DOHH2 (cell line): ENCODE results near the gene FZD4.

Experiments
- H3F3A ChIP-seq: fragments of 200-600 bp; sonication (generic), shearing (Covaris generic); 2 replicates; pipeline ENCODE4 v1.6.0; 2016; ENCODE audit warnings: antibody characterized with exemption, mild to moderate bottlenecking; ENCODE audit not compliant: control insufficient read depth, insufficient read depth
- H3K27ac ChIP-seq: fragments of 200-600 bp; sonication (generic); 2 replicates; pipeline ENCODE4 v1.5.1; 2014; ENCODE audit warnings: low read depth, mild to moderate bottlenecking, low read length, moderate library complexity
- H3K27me3 ChIP-seq: fragments of 200-600 bp; sonication (generic); 2 replicates; pipeline ENCODE4 v1.6.1; 2014; ENCODE audit warnings: mild to moderate bottlenecking, low read length, mixed read lengths; ENCODE audit not compliant: control insufficient read depth
- H3K36me3 ChIP-seq: fragments of 200-600 bp; sonication (generic); 2 replicates; pipeline ENCODE4 v1.6.1; 2014; ENCODE audit warnings: mild to moderate bottlenecking, low read length, moderate library complexity, mixed read lengths; ENCODE audit not compliant: control insufficient read depth
- H3K4me1 ChIP-seq: fragments of 200-600 bp; sonication (generic); 2 replicates; pipeline ENCODE4 v1.6.1; 2014; ENCODE audit warnings: mild to moderate bottlenecking, low read length, mixed read lengths; ENCODE audit not compliant: control insufficient read depth
- H3K4me2 ChIP-seq: fragments of 200-600 bp; sonication (generic); 2 replicates; pipeline ENCODE4 v1.6.0; 2014; ENCODE audit warnings: mild to moderate bottlenecking, low read length, moderate library complexity
- H3K4me3 ChIP-seq: fragments of 200-600 bp; sonication (generic); 2 replicates; pipeline ENCODE4 v1.5.1; 2014; ENCODE audit warnings: mild to moderate bottlenecking, low read length, mixed read lengths
- H3K79me2 ChIP-seq: fragments of 200-600 bp; sonication (generic); 2 replicates; pipeline ENCODE4 v1.6.1; 2014; ENCODE audit warnings: mild to moderate bottlenecking, low read length, mixed read lengths; ENCODE audit not compliant: control insufficient read depth
- H3K9me2 ChIP-seq: fragments of 200-600 bp; sonication (generic); replicated peaks from 2 replicates; pipeline ENCODE4 v1.6.1; 2014; ENCODE audit warnings: mild to moderate bottlenecking, low read length, mixed read lengths; ENCODE audit not compliant: control insufficient read depth
- H3K9me3 ChIP-seq: fragments of 200-600 bp; sonication (generic); 2 replicates; pipeline ENCODE4 v1.6.1; 2014; ENCODE audit warnings: antibody characterized with exemption, low read length, mixed read lengths; ENCODE audit not compliant: control insufficient read depth, insufficient read depth
- H4K20me1 ChIP-seq: fragments of 200-600 bp; sonication (generic); 2 replicates; pipeline ENCODE4 v1.6.0; 2014; ENCODE audit warnings: low read depth, mild to moderate bottlenecking, antibody characterized with exemption, low read length, moderate library complexity; ENCODE audit not compliant: control insufficient read depth, insufficient read depth
- CTCF ChIP-seq: fragments of 200-600 bp; sonication (generic); IDR thresholded peaks from one replicate; pipeline ENCODE4 v1.5.1; 2014; ENCODE audit warnings: antibody characterized with exemption, mild to moderate bottlenecking, low read depth, low read length; ENCODE audit not compliant: poor library complexity, severe bottlenecking
- EZH2phosphoT487 ChIP-seq: fragments of 200-600 bp; sonication (generic); IDR thresholded peaks from 2 replicates; pipeline ENCODE4 v1.6.1; 2017; ENCODE audit warnings: borderline replicate concordance, mild to moderate bottlenecking, antibody characterized with exemption, low read length, moderate library complexity, mixed read lengths

FZD4 gene

GRCh38 chr11:86901599-86901998 is 53.6 kb downstream of the FZD4 start:
- Histone ChIP-seq H3K36me3 (no peaks in the 10 kb centered on the region), H3K4me3 (no peak overlapping the region), H3K9me2 (no peaks in the 10 kb centered on the region), H4K20me1 (no peaks in the 10 kb centered on the region), H3K79me2 (no peaks in the 10 kb centered on the region), H3F3A (no peaks in the 10 kb centered on the region), H3K27me3 (no peaks in the 10 kb centered on the region), H3K4me2 (no peak overlapping the region), H3K9me3 (no peaks in the 10 kb centered on the region), H3K27ac (no peak overlapping the region), H3K4me1 (no peaks in the 10 kb centered on the region)
- TF ChIP-seq CTCF, result no peak
- TF ChIP-seq EZH2phosphoT487, result no peak

- Histone ChIP-seq H3K36me3 (no peaks in the 10 kb centered on the region), H3K9me3 (no peaks in the 10 kb centered on the region), H3K4me2 (no peak overlapping the region), H4K20me1 (no peaks in the 10 kb centered on the region), H3K27me3 (no peaks in the 10 kb centered on the region), H3K79me2 (no peaks in the 10 kb centered on the region), H3K9me2 (no peaks in the 10 kb centered on the region), H3K4me3 (no peak overlapping the region), H3K27ac (no peak overlapping the region), H3F3A (no peaks in the 10 kb centered on the region), H3K4me1 (no peaks in the 10 kb centered on the region)
- TF ChIP-seq EZH2phosphoT487, result no peak
- TF ChIP-seq CTCF, result no peak
These were observed 55.0 kb downstream of the FZD4 start for GRCh38 chr11:86900162-86900561.

- Histone ChIP-seq H3K4me2 (no peak overlapping the region), H3K4me1 (no peaks in the 10 kb centered on the region), H3K4me3 (no peak overlapping the region), H3K36me3 (no peaks in the 10 kb centered on the region), H3F3A (no peaks in the 10 kb centered on the region), H3K27me3 (no peaks in the 10 kb centered on the region), H3K27ac (no peak overlapping the region), H4K20me1 (no peaks in the 10 kb centered on the region), H3K9me2 (no peaks in the 10 kb centered on the region), H3K9me3 (no peaks in the 10 kb centered on the region), H3K79me2 (no peaks in the 10 kb centered on the region)
- TF ChIP-seq CTCF, result no peak
- TF ChIP-seq EZH2phosphoT487, result no peak
These were observed 56.5 kb downstream of the FZD4 start for GRCh38 chr11:86898689-86899088.

GRCh38 chr11:86896441-86896841 is 58.8 kb downstream of the FZD4 start:
- H3K4me1 ChIP-seq, result no peaks in the 10 kb centered on the region
- no peaks in the 10 kb centered on the region for H4K20me1 ChIP-seq
- no peaks in the 10 kb centered on the region for H3F3A ChIP-seq
- H3K9me2 ChIP-seq, result no peaks in the 10 kb centered on the region
- H3K9me3 ChIP-seq, result no peaks in the 10 kb centered on the region
- no peak for TF ChIP-seq EZH2phosphoT487
- no peak for TF ChIP-seq CTCF
- H3K4me2 ChIP-seq, result no peak overlapping the region
- no peaks in the 10 kb centered on the region for H3K27me3 ChIP-seq
- H3K4me3 ChIP-seq, result no peak overlapping the region
- H3K36me3 ChIP-seq, result no peaks in the 10 kb centered on the region
- no peak overlapping the region for H3K27ac ChIP-seq
- H3K79me2 ChIP-seq, result no peaks in the 10 kb centered on the region
